Measurements from ENCODE around the gene ZNF784.

- TF ChIP-seq SNAPC5 (CRISPR knock-in tag; IDR thresholded peaks at IDR 0.05) (no peak), MAX (CRISPR knock-in tag; IDR thresholded peaks at IDR 0.05) (no peak), CBX3 (IDR thresholded peaks at IDR 0.05; ENCODE audit: borderline replicate concordance in 1 of 2, low read length in 2 of 2) (no peak), CTCF (IDR thresholded peaks at IDR 0.05 in 2 of 3, conservative IDR thresholded peaks at IDR 0.05 in 1 of 3; ENCODE audit: insufficient read depth in 2 of 3, low read depth in 1 of 3, low read length in 3 of 3) (no peak), GATAD2A (IDR thresholded peaks at IDR 0.05) (no peak), ZEB2 (IDR thresholded peaks at IDR 0.05) (no peak)
- TF ChIP-seq, protein P1, sequence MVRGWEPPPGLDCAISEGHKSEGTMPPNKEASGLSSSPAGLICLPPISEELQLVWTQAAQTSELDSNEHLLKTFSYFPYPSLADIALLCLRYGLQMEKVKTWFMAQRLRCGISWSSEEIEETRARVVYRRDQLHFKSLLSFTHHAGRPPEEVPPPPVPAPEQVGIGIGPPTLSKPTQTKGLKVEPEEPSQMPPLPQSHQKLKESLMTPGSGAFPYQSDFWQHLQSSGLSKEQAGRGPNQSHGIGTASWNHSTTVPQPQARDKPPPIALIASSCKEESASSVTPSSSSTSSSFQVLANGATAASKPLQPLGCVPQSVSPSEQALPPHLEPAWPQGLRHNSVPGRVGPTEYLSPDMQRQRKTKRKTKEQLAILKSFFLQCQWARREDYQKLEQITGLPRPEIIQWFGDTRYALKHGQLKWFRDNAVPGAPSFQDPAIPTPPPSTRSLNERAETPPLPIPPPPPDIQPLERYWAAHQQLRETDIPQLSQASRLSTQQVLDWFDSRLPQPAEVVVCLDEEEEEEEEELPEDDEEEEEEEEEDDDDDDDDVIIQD (CRISPR knock-in tag; IDR thresholded peaks at IDR 0.05), result no peak
Observed at GRCh38 chr19:55637534-55637933, 13.2 kb upstream of the ZNF784 start.

All from K562 (cell line).